Measurements from ENCODE around the gene SPPL2B.

DNA sequence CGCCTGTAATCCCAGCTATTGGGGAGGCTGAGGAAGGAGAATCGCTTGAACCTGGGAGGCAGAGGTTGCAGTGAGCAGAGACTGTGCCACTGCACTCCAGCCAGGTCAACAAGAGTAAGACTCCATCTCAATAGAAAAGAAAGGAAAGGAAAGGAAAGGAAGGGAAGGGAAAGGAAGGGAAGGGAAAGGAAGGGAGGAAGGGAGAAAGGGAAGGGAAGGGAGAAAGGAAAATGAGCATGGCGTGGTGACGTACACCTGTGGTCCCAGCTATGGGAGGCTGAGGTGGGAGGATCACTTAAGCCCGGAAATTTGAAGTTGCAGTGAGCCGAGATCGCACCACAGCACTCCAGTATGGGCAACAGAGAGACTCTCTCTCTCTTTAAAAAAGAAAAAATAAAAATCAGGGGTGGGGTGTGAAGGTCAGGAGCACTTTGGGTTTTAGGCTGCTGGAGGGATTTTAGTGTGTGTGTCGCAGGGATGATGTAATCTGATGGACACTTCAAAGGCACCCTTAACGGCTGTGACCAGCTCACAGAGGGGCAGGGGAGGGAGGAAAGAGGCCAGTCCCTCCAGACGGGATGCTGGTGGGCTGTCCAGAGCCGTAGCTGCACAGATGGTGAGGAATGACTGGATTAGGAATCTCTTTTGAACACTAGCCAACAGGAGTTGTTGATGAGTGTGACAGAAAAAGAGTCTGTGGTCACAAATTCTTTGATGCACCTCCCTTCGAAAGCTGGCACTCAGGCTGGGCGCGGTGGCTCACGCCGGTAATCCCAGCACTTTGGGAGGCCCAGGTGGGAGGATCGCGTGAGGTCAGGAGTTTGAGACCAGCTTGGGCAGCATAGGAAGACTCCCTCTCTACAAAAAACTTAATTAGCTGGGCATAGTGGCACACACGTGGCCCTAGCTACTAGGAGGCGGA, 59.1 kb downstream of the SPPL2B start:
- TF ChIP-seq, protein P1, sequence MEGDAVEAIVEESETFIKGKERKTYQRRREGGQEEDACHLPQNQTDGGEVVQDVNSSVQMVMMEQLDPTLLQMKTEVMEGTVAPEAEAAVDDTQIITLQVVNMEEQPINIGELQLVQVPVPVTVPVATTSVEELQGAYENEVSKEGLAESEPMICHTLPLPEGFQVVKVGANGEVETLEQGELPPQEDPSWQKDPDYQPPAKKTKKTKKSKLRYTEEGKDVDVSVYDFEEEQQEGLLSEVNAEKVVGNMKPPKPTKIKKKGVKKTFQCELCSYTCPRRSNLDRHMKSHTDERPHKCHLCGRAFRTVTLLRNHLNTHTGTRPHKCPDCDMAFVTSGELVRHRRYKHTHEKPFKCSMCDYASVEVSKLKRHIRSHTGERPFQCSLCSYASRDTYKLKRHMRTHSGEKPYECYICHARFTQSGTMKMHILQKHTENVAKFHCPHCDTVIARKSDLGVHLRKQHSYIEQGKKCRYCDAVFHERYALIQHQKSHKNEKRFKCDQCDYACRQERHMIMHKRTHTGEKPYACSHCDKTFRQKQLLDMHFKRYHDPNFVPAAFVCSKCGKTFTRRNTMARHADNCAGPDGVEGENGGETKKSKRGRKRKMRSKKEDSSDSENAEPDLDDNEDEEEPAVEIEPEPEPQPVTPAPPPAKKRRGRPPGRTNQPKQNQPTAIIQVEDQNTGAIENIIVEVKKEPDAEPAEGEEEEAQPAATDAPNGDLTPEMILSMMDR (IDR thresholded peaks at IDR 0.05) = no peak
- TF ChIP-seq POLR2AphosphoS5 (IDR thresholded peaks at IDR 0.05) (no peak), EP300 (IDR thresholded peaks at IDR 0.05; ENCODE audit: low read depth) (no peak), POLR2A (IDR thresholded peaks at IDR 0.05) (no peak)
